B cell (primary cell): ENCODE measurements around the gene BMAL1. TPM values are rescaled to one million over a fixed set of nuclear protein-coding genes. Genes with fewer than 3 reads are reported as not detected.

ENCODE experiments used
- ATAC-seq: fragments of 200-7000 bp; cut with Tn5 transposase; one replicate; pipeline ENCODE4 v1.10.0; 2021; ENCODE audit warnings: low read depth, mild to moderate bottlenecking, moderate number of reproducible peaks, moderate library complexity
- CTCF ChIA-PET: fragments of 350-600 bp; sonication (Branson Sonifier 250); formaldehyde crosslinking; loops from one replicate; lab custom pipeline; 2021; ENCODE audit warnings: antibody characterized with exemption, inconsistent platforms; lab: Charles Lee
- POLR2A ChIA-PET: fragments of 350-600 bp; sonication (Branson Sonifier 250); formaldehyde crosslinking; loops from one replicate; lab custom pipeline; 2021; ENCODE audit warnings: antibody characterized with exemption; lab: Charles Lee
- DNase-seq: peaks from one replicate; pipeline ENCODE4 v3.0.0; 2013
- H2AFZ ChIP-seq: 2 replicates; pipeline ENCODE4 v1.6.1; 2012; ENCODE audit warnings: mild to moderate bottlenecking, low read depth, low read length; ENCODE audit not compliant: insufficient read depth, poor library complexity, severe bottlenecking
- H3K27ac ChIP-seq, 2 donors: 1 replicate in 1 of 2; 2 replicates in 1 of 2; pipeline ENCODE4 v1.5.1; 2012 to 2013; ENCODE audit warnings: low read length in 2 of 2, mild to moderate bottlenecking in 2 of 2, moderate library complexity in 1 of 2
- H3K27me3 ChIP-seq, 4 experiments: fragments of 200-600 bp in 1 of 4; sonication (generic) in 1 of 4; replicated peaks in 1 of 4; 1 replicate in 2 of 4; 2 replicates in 2 of 4; pipeline versions ENCODE4 v1.6.1 to v1.7.0; 2013 to 2016; ENCODE audit warnings: low read length in 3 of 4, mild to moderate bottlenecking in 2 of 4, mixed read lengths in 1 of 4, moderate library complexity in 1 of 4; ENCODE audit not compliant: insufficient read depth in 4 of 4, control insufficient read depth in 3 of 4; ENCODE audit errors: control extremely low read depth in 1 of 4
- H3K36me3 ChIP-seq, 2 experiments: replicated peaks in 1 of 2; 1 replicate in 1 of 2; 2 replicates in 1 of 2; pipeline versions ENCODE4 v1.6.1 to v1.7.1; 2013; ENCODE audit warnings: low read length in 1 of 2; ENCODE audit not compliant: insufficient read depth in 2 of 2, control insufficient read depth in 1 of 2; ENCODE audit errors: control extremely low read depth in 1 of 2, extremely low read depth in 1 of 2
- H3K4me1 ChIP-seq, 2 donors: fragments of 200-600 bp in 1 of 2; sonication (generic) in 1 of 2; 1 replicate in 1 of 2; 2 replicates in 1 of 2; pipeline versions ENCODE4 v1.5.1 to v1.6.1; 2013 to 2017; ENCODE audit warnings: low read length in 2 of 2; ENCODE audit not compliant: control insufficient read depth in 2 of 2, insufficient read depth in 2 of 2
- H3K4me2 ChIP-seq: replicated peaks from 2 replicates; pipeline ENCODE3; 2012; ENCODE audit warnings: mild to moderate bottlenecking, low read depth, low read length; ENCODE audit not compliant: poor library complexity, severe bottlenecking
- H3K4me3 ChIP-seq, 5 experiments: fragments of 200-600 bp in 1 of 5; sonication (generic) in 1 of 5; 1 replicate in 3 of 5; 2 replicates in 2 of 5; pipeline versions ENCODE4 v1.5.1 to v1.7.0; 2011 to 2016; ENCODE audit warnings: low read length in 4 of 5, mild to moderate bottlenecking in 4 of 5, low read depth in 2 of 5, control low read depth in 1 of 5, moderate library complexity in 1 of 5; ENCODE audit not compliant: insufficient read depth in 1 of 5; ENCODE audit errors: control extremely low read depth in 1 of 5, extremely low read depth in 1 of 5
- H3K79me2 ChIP-seq: fragments of 200-600 bp; sonication (generic); one replicate; pipeline ENCODE4 v1.6.0; 2016; ENCODE audit warnings: low read length; ENCODE audit not compliant: control insufficient read depth, insufficient read depth
- H3K9ac ChIP-seq: fragments of 200-600 bp; sonication (generic); 2 replicates; pipeline ENCODE4 v1.6.1; 2017; ENCODE audit warnings: mild to moderate bottlenecking, low read length, moderate library complexity
- H3K9me3 ChIP-seq, 3 donors: one replicate each; pipeline versions ENCODE4 v1.6.1 to v1.7.1; 2013; ENCODE audit warnings: low read length in 2 of 3; ENCODE audit not compliant: control insufficient read depth in 2 of 3, insufficient read depth in 1 of 3; ENCODE audit errors: control extremely low read depth in 1 of 3
- H4K20me1 ChIP-seq: 2 replicates; pipeline ENCODE4 v1.6.0; 2012; ENCODE audit warnings: mild to moderate bottlenecking, low read length; ENCODE audit not compliant: insufficient read depth, control insufficient read depth, poor library complexity, severe bottlenecking
- H3K27ac Mint-ChIP-seq: one replicate; pipeline ENCODE4 v1.8.0; 2021; ENCODE audit warnings: mixed read lengths
- H3K27me3 Mint-ChIP-seq: one replicate; pipeline ENCODE4 v1.8.0; 2021; ENCODE audit warnings: mixed read lengths
- H3K4me1 Mint-ChIP-seq: one replicate; pipeline ENCODE4 v1.8.0; 2021; ENCODE audit warnings: mixed read lengths
- H3K4me3 Mint-ChIP-seq: one replicate; pipeline ENCODE4 v1.8.0; 2021; ENCODE audit warnings: mixed read lengths
- H3K9me3 Mint-ChIP-seq: one replicate; pipeline ENCODE4 v1.8.0; 2022; ENCODE audit warnings: mixed read lengths; ENCODE audit not compliant: insufficient read depth
- CTCF ChIP-seq: fragments of 200-600 bp; IDR thresholded peaks from one replicate; pipeline ENCODE4 v1.8.0; 2022; ENCODE audit warnings: antibody characterized with exemption, mild to moderate bottlenecking
- EZH2 ChIP-seq: IDR thresholded peaks from 2 replicates; pipeline ENCODE4 v1.6.1; 2012; ENCODE audit warnings: borderline replicate concordance, low read depth, mild to moderate bottlenecking, moderate library complexity, low read length; ENCODE audit not compliant: insufficient read depth, poor library complexity, severe bottlenecking
- WGBS: methylation state at CpG from one replicate; pipeline ENCODE4 v1.1.5; 2013; ENCODE audit warnings: missing lambda C conversion rate; ENCODE audit not compliant: insufficient coverage; 5-methylcytosine and 5-hydroxymethylcytosine counted together
- intact Hi-C: fragments of 100-400 bp; cut with micrococcal nuclease; formaldehyde crosslinking; loops from one replicate; pipeline ENCODE4 v1.10.0; 2022
- polyA plus RNA-seq: library from polyadenylated mRNA; depleted of rRNA; stranded (reverse); fragments of >200 nt; gene quantifications from 2 replicates; pipeline ENCODE4 v1.2.3, GENCODE V29; 2012
- total RNA-seq, 2 donors: library from RNA; stranded (reverse); fragments of 120-200 nt in 1 of 2; gene quantifications; 1 replicate in 1 of 2; 2 replicates in 1 of 2; pipeline versions ENCODE4 v1.2.3 to v1.2.4, GENCODE V29; 2013 to 2022

The BMAL1 gene
- total and polyA plus RNA-seq, 2 donors (not counting 1 experiment from before 2014, with no cell fraction given) = 8.6 to 39.1 TPM

DNA sequence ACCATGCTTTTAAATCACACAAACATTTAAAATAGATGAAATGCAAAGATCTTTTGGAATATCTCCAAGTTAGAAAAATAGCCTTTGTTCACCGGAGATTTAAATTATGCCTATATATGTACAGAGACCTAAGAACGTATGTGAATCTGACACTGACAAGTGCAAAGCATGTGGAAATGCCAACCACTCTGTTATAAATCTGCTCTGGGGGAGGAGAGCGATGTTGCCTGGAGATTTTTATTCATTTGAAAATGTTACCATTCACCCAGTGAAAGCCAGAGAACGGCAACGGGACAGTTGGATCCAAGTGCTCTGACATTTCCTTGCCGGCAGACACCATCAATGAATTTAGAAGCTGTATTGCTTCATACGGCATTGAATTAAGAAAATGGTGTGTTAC, 39.8 kb upstream of the BMAL1 start:
- Histone ChIP-seq H2AFZ (no peak overlapping the region), H3K36me3 (no peaks in the 10 kb centered on the region), H3K9ac (no peak overlapping the region), H3K27me3 (peaks cover 0 to 2% (median 0%) of the 10 kb centered on the region in 4 experiments), H3K27ac (no peak overlapping the region), H3K4me3 (no peak overlapping the region), H4K20me1 (no peaks in the 10 kb centered on the region), H3K4me2 (no peak overlapping the region), H3K4me1 (no peaks in the 10 kb centered on the region), H3K9me3 (no peaks in the 10 kb centered on the region), H3K79me2 (no peaks in the 10 kb centered on the region)
- TF ChIP-seq EZH2 (no peak), CTCF (no peak)
- H3K9me3 Mint-ChIP-seq = no peaks in the 10 kb centered on the region
- ATAC-seq (no peak), DNase-seq (no peak)
- H3K27ac Mint-ChIP-seq = no peak overlapping the region
- H3K4me1 Mint-ChIP-seq = no peaks in the 10 kb centered on the region
- POLR2A ChIA-PET = no interaction called here
- WGBS = 100% methylated on average over 2 of the region's 7 CpGs
- H3K27me3 Mint-ChIP-seq = peaks cover 14% of the 10 kb centered on the region
- CTCF ChIA-PET = interaction anchor here (0.6 to 2.1 kb wide), 12 partner anchors 8 to 275 kb away, joined by 3 to 8 read pairs (median 3); no protein-coding TSS in a partner anchor
- H3K4me3 Mint-ChIP-seq = no peak overlapping the region
- intact Hi-C loops = loop anchor here (10.0 kb wide), 1 partner anchor 97 kb away; no protein-coding TSS in a partner anchor

- peak; percentile 67 for DNase-seq
- Histone ChIP-seq H3K4me2 (no peak overlapping the region), H3K9me3 (no peaks in the 10 kb centered on the region), H3K9ac (no peak overlapping the region), H3K27me3 (peaks cover 0 to 5% (median 2%) of the 10 kb centered on the region in 4 experiments), H3K27ac (no peak overlapping the region), H3K4me1 (no peaks in the 10 kb centered on the region), H3K4me3 (no peak overlapping the region), H2AFZ (no peak overlapping the region), H4K20me1 (no peaks in the 10 kb centered on the region), H3K36me3 (no peaks in the 10 kb centered on the region), H3K79me2 (no peaks in the 10 kb centered on the region)
- intact Hi-C loops = loop anchor here (10.0 kb wide), 1 partner anchor 96 kb away; no protein-coding TSS in a partner anchor
- no peaks in the 10 kb centered on the region for H3K9me3 Mint-ChIP-seq
- POLR2A ChIA-PET = no interaction called here
- H3K27ac Mint-ChIP-seq = no peak overlapping the region
- H3K27me3 Mint-ChIP-seq = peaks cover 25% of the 10 kb centered on the region
- no peak overlapping the region for H3K4me3 Mint-ChIP-seq
- no peaks in the 10 kb centered on the region for H3K4me1 Mint-ChIP-seq
- TF ChIP-seq CTCF (peak; percentile 94), EZH2 (no peak)
- 47% methylated on average over 2 of the region's 4 CpGs for WGBS
- CTCF ChIA-PET = interaction anchor here (0.7 to 2.1 kb wide), 11 partner anchors 9 to 104 kb away, joined by 3 to 10 read pairs (median 4); no protein-coding TSS in a partner anchor
- ATAC-seq = peak; percentile 47
Measured at GRCh38 chr11:13238879-13239514, 38.6 kb upstream of the BMAL1 start.
